Stimulated activated CD8-positive, alpha-beta memory T cell treated with anti-CD3 and anti-CD28 coated beads, Interleukin-7, amount 100 ng/mL, for 24 hours (primary cell): ENCODE results near the gene PLPPR1.
"Not testable (repeated sequence)": the region's sequence is repeated elsewhere in the genome, so short reads cannot be mapped to it uniquely, and the experiment has no call there.

Source experiments
- DNase-seq: peaks from one replicate; pipeline ENCODE4 v3.0.0-alpha.2; 2020; ENCODE audit warnings: low read depth

The PLPPR1 gene

DNA sequence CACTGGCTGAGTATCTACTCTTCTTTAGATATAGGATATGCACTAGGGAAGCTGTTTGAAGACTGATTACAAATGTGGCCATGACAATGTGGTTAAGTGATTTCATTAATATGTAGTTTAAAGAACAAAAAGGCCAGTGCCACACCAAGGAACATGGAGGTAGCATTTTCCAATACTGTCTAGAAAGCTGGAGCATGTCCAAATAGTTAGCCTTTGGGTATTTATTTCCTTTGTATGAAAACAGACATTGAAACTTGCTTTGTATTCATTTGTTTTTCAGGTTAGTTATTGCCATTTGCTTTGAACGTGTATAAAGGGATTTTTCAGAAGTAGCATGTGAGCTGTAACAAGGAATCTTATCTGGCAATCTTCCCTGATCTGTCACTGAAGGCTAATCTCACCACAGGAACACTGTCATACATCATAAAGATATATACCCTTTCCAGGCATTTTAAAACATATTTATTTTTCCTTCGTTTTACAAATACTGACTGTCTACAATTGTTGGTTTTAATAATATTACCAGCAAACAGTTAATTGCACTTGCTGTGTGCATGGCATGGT lies 93.4 kb downstream of the PLPPR1 start:
- no peak for DNase-seq

DNA sequence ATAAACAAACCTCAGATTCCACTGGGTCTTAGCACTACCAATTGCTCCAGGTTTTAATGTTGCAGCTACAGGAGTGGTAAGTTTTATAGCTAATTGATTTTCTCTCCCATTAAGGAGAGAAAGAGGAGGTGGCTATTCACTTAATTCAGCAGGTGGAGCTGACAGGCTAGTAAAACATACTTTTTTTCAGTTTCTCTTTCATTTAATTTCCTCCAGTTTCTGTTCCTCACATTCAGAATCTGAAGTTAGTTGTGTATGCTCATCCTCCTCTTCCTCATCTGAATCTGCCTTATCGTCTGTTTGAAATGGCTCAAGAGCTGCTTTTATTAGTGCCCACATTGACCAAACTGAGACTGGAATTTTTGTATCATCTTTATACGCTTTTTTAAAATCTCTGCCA lies 98.0 kb downstream of the PLPPR1 start:
- DNase-seq: no peak

DNA sequence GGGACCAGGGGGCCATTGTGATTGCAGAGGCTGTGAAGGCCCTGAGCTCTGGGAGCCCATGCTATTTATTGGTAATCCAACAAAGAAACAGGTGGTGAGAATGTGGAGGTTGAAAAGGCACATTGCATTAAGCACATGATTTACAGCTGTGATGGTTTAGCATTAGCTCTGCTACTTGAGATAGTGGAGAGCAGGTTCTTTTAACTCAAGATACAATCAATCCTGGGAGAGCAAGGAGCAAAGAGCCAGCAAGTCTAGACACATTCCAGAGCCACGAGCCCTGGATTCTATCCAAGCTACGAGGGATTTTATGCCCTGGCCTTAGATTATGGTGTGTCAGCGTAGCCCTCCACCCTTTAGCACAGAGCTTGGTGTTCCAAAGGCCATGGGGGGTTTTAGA lies 98.8 kb downstream of the PLPPR1 start:
- DNase-seq: not testable (repeated sequence)

DNA sequence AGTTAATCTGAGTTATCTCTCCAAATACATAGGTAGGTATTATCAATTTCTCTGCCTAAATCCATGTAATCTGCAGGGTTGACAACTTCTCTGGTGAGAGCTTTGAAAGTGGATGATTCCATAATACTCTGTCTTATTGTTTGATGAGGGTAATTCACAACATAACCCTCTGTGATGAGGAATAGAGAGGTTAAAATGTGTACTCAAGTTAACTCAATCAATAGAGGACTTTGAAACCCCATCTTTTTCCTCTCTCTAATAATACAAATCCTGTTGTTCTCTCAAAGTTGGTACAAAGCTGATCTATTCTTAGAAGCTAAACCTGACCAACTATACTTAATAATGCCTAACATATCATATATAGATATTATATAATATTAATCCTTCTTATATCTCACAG lies 100.1 kb downstream of the PLPPR1 start:
- no peak for DNase-seq

DNA sequence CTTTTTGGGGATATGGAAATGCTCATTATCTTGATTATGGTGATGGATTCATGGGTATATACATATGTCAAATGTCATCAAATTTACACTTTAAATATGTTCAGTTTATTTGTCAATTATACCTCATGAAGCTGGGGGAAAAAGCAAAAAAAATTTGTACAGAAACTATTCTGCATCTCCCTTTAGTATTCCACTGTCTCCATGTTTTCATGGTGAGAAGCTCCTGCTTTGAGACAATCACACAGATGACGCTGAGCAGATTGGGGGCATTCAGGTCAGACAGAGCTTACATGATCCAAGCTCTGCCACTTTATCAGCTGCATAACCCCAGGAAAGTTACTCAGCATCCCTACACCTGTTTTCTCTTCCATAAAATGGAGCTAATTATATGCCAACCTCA lies 101.5 kb downstream of the PLPPR1 start:
- no peak for DNase-seq

DNA sequence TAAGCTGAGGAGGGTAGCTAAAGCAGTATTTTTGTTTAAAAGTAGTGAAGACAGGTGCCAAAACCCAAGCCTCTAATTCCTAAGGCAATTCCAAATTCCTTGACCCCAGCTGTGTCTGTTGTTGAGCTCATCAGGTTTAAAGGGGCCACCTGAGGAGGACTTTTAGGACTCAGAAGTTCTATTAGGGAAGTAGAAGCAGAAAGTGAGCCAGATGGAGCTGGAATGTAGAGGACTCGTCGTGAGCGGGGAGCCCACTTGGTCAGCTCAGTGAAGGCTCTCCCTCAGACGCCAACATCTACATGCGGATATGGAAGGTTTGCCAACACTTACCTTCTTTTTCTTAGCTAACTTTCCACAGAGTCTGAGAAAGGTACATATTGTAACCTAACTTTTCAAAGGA lies 102.8 kb downstream of the PLPPR1 start:
- no peak for DNase-seq

DNA sequence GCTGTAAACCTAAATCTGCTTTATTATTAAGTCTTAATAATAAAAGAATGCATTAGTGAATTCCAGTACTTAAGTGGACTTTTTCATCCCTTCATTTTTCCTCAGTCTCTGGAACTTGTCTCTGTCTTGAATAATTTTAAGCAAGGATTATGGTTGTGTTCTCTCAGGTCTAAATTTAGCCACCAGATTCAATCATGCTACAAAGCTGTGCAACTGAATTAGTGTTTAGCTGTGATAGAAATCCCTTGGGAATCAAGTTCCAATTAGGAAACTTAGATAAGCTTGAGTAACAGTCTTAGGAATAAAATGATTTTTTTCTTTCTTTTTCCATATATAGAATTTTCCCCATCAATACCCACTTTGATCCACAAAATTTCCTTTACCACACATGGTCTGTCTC lies 104.3 kb downstream of the PLPPR1 start:
- no peak for DNase-seq

DNA sequence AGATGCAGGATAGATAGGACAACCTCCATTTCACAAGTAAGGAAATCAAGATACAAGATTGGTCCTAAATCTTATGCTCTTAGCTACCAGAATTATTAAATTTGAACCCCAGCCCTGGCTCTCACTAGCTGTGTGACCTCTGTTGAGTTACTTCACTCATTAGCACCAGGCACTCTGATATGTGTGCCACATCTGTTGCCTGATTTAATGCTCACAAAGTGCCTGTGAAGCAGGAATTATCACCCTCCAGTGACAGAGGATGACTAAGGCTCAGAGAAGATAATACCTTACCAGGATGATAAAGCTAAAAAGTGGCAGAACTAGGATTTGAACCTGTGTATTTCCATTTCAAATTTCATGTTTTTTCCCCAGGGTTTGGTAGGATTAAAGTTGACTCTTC lies 110.0 kb downstream of the PLPPR1 start:
- no peak for DNase-seq

DNA sequence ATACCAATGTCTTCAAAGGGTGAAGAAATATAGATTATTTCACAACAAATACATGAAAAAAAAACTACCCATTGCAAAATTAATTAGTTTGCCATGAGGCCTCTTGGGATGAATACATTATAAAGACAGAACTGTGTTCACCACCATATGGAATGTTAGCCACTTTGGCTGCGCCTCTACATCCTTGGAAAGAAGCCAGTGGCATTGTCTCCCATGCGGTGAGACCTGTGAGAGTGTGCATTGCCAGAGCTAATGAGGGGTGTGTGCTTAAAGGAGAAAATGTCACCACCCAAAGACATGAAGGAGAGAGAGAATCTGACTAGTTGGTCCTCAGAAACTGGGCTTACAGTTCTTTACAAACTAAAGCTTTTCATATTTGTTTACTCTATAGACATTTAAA lies 110.6 kb downstream of the PLPPR1 start:
- DNase-seq: no peak

DNA sequence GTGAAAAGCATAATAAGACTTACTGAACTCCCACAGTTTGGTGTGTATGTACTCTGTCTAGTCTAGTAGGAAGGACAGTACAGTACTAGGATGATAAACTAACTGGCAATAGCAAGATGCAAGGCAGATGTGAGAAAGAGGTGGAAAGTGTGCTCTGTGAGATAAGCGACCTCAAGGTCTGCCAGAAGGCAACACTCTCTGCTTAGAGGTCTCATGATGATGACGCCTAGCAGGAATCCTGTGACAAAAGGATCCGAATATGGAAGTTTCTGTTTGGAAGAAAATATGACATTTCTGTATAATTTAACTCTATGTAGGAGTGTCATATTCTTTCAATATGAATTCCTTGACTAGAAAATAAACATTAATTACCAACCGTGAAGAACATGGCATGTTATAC lies 112.2 kb downstream of the PLPPR1 start:
- no peak for DNase-seq

DNA sequence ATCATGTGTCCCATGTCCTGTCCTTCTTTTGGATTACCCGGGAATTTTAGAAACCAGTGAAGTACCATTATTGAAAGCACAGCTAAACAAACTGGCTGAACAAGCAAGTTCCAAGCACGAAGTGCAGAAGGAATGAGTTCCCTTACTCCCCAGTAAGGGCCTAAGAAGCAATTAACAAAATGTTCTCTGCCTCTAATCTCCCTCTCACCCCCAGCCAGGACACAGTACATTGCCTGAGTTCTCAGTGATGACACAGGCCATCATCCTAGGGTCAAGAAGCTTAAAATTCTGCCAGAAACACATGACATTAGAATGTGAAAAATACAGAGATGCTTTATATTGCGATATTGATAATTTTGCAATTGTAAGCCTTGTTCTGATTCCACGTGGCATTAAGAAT lies 118.0 kb downstream of the PLPPR1 start:
- DNase-seq: no peak

DNA sequence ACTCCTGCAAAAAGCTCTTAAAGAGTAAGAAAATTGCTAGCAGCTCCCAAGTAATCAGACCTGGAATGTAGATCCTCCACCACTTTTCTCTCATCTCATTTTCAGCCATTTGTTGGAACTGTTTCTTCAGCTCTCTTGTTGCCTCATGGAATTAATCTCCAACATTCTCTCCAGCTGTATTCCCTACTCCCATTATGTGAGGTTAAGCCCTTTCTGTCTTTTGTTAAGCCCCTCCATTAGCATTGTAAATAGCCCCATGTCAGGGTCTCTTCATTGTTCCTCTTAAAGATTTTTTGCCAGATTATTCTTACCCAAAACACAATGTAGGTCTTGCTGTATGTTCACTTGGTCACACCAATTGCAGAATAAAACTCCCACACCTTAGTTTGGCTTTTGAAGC lies 119.8 kb downstream of the PLPPR1 start:
- no peak for DNase-seq

DNA sequence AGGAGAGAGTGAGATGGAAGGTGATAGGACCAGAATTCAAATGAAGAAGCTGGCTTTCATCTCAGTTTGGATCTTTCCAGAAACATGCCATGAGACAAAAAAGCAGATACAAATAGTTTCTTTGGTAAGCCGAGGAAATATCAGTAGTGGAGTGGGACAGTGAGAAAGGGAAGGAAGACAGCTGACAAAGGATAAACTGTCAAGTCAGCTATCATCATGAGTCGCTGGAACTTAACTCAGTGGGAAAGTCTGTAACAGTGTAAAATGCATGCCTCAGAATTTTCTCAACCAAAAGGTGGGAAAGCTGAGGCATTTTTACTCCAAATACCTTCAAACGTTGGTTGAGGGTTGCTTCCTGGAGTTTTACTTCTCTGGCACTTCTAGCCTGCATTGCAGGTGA lies 129.8 kb downstream of the PLPPR1 start:
- DNase-seq: no peak

DNA sequence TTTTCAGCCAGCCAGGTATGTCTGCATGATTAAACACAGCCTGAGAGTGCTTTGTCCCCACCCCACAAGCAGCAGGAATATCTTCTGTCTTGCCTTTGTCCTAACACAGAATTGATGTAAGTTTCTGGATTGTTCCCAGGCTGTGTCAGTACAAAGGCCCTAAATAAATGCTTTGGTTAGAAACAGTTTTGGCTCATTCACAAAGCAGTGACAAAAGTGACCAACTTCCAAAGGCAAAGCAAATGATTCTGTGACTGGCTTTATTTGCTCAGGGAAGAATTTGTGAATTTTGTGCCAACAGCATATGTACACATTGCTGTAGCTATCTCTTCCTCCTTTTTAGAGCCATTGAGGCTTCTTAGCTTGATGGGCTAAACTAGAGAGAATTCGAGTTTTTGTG lies 133.7 kb downstream of the PLPPR1 start:
- DNase-seq: no peak

DNA sequence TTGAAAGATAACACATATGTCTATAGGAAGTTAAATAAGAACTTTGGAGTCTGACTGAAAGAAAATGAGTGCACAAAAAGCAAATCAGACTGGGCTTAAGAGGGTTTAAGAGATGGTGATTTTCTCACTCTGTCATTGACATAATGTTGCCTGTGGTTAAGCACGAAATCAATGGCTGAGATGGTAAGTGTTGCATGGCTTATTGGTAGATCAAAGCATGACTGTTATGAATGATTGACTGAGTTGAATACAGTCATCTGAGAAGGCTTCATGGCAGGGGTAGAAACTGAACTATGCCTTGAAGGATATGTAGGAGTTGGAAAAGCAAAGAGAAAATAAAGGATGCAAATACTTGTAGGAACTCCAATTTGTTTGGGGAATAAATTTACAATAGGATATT lies 136.6 kb downstream of the PLPPR1 start:
- no peak for DNase-seq

DNA sequence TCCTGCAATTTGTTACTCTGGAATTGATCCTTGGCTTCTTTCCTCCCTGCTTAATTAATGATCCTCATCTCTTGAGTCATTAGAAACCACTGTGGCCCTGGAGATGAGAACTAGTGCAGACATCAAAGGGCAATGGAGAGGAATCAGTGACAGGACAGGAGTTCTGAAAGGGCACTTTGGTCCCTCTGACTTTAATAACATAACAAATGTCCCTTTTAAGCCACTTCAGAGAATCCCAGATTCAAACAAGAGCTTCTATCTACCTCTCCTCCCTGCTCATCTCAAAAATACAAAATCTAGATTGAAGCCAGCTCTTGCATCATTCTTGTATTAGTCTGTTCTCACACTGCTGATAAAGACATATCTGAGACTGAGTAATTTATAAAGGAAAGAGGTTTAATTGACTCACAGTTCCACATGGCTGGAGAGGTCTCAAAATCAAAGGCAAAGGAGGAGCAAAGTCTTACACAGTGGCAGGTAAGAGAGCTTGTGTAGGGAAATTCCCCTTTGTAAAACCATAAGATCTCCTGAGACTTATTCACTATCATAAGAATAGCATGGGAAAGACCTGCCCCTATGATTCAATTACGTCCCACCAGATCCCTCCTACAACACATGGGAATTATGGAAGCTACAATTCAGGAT lies 139.1 kb downstream of the PLPPR1 start:
- no peak for DNase-seq

DNA sequence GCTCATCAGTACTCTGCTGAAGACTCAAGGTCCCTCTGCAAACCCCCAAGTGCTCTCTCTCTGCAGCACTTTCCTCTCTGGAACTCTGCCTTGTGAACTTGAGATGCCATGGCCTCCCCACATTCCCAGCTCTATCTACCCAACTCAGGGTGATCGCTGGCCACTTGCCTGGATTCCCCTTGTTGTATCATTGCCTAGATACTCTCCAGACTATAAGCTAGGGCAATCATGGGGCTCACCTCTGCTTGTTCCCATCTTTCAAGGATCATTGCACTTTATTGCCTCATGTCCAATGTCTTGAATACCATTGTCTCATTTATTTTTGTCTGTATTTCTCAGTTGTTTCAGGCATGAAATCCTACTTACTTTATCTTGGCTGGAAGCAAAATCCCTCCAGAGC lies 144.1 kb downstream of the PLPPR1 start:
- no peak for DNase-seq

DNA sequence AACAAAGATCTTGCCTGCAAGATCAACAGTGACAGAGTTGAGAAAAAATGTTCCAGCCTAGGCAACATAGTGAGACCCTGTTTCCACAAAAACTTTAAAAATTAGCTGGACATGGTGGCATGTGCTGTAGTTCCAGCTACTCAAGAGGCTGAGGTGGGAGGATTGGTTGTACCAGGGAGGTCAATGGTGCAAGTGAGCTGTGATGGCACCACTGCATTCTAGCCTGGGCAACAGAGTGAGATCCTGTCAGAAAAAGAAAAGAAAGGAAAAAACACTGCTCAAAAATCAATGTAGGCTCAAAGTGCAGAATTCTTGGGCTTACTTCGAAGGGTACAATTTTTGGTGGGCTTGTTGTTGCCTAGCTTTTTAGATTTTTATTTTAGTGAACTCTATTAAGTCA lies 145.4 kb downstream of the PLPPR1 start:
- DNase-seq: no peak

DNA sequence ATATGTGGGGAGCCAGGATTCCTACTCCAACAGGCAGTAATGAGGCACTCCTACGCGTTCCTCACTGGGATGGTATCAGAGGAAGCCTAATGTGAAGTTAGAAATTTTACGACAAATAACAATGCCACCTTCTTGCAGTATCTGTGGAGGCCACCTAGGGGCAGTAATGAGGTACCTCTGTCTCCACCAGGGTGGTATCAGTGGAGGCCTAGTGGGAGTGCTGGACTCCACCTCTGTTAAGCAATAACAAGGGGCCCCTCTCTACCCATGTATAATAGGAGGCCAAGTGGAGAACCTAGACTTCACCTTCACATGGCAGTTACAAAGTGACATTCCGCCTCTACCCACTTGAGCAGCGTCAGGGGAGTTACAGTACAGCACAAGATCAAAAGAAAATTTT lies 147.9 kb downstream of the PLPPR1 start:
- no peak for DNase-seq

DNA sequence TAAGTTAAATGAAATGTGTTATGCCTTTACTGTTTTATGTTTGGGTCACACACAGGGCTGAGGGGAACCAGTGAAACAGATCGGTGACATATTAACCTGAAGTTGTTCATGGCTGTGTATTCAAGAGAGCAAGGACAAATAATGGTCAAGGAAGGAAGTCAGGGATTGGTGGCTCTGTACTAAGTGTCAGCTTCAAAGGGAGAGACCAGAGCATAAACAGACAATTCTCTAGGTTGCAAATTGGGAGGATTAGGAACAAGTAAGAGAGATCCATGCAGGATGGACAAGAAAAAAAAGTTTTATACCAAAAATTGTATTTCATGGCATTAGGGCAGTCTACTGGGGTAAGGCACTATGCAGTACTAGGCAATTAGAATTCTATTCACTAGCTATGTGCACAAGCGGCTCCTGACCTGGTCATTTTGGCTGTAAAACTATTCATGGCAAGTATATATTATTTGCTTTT lies 156.3 kb downstream of the PLPPR1 start:
- DNase-seq: no peak

DNA sequence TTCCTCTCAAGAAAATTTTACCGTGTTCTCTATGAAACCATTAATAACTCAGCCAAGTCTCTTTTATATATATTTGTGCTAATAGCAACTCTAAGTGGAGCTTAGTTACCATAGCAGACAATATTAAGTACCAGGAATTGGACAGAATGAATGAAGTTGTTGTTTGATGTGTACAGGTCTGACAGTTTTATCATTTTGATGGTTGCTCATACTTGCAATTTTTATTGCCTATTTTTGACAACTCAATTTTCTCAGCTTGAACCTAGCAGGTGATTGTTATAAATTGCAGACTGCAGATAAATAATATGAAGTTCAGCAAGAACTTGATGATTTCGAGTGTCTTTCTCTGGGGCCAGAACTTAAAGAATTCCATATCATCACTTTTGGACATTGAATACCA lies 163.2 kb downstream of the PLPPR1 start:
- no peak for DNase-seq

DNA sequence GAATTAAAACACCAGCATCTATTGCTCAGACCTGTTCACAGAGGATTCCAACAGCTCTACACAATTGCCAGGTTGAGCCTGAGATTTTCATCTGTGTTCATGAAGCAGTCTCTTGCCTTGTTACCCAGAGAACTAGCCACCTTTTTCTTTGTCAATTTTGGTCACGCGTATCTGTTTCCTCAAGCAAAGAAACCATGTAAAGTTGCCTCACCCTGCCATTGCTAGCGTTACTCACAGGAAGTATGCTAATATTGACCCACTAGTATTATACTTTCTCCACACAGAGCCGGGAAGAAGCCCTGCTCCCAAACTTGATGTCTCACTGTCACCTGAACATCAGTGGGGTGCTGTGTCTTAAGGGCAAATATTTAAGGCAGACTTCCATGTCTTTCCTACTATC lies 168.5 kb downstream of the PLPPR1 start:
- no peak for DNase-seq

DNA sequence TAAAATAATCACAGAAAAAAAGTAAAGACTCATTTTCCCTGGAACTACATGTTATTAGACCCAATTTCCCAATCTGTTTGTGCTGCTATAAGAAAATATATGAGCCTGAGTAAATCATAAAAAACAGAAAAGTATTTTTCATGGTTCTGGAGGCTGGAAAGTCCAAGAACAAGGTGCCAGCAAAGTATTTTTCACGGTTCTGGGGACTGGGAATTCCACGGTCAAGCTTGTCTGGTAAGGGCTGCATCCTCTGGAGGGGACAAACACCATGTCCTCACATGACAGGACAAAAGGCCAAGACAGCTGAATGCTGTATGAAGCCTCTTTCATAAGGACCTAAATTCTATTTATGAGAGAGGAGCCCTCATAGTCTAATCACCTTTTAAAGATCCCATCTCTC lies 172.3 kb downstream of the PLPPR1 start:
- no peak for DNase-seq

DNA sequence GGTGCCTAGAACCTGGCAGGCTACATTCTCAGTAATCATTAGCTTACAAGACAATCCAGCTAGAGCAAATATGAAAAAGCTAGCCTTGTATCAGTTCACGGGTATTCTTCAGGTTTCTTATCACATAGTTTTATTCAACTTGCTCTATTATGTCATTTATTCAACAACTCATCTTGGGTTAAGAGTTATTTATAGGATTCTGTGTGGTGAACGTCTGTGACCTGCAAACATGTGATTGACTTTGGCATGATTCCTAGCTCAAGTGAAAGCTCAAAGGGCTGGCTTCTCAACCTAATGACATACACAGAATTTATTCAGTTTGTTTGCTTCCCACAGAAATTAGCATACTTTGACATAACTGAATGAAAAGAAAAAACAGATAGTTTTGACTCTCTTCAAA lies 173.1 kb downstream of the PLPPR1 start:
- DNase-seq: no peak
